ENCODE results near the gene C10orf90. TPM values are rescaled to one million over a fixed set of nuclear protein-coding genes. Genes with fewer than 3 reads are reported as not detected.

The C10orf90 gene
- total RNA-seq, 1 experiment from 2014 or later, result not detected

DNA sequence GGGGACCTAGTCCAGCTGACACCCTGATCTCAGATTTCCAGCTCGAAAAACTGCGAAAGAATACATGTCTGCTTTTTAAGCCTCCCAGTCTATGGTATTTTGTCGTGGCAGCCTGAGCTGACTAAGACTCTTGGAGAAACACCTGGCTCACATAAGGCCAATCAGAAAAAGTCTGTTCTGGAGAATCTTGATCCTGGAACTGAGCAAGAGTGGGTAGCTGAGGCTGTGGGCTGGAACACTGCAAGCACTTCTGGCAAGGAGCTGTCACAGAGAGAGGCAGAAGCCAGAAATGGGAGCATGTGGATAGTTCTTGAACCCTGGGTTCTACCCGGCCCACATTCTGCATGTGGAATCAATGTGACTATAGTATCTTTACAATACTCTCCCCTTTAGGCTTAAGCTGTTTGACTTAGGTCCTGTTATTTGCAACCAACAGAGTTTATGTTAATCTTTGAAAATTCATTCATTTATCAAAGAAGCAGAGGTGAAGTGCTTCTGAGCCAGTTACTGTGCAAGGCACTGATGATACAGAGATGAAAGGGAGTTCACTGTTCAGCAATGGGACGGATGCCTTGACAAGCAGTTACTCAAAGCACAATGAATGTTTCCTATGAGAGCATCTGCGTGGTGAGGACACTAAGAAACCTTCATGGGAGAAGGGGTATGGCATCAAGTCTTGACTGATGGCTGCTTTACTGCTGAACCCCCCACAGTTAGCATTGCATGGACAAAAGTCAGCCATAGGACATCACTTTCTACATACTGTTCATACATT is 4.4 kb upstream of the C10orf90 start:
- CTCF ChIA-PET, result no interaction called here
- Mint-ChIP-seq H3K9me3 (ENCODE audit: unreplicated experiment) (no peaks in the 10 kb centered on the region), H3K36me3 (ENCODE audit: insufficient read depth, unreplicated experiment) (no peaks in the 10 kb centered on the region), H3K4me3 (ENCODE audit: unreplicated experiment) (no peak overlapping the region), H3K27ac (ENCODE audit: low read depth, unreplicated experiment) (no peak overlapping the region), H3K4me1 (ENCODE audit: insufficient read depth, unreplicated experiment) (no peaks in the 10 kb centered on the region), H3K27me3 (ENCODE audit: insufficient read depth, unreplicated experiment) (no peaks in the 10 kb centered on the region)
- no TSS peak for BruUV-seq (replicated peaks)
- POLR2A ChIA-PET, result no interaction called here
- no peak for TF ChIP-seq CTCF (IDR thresholded peaks at IDR 0.05; ENCODE audit: unreplicated experiment)
- intact Hi-C loops (cut with micrococcal nuclease), result no loop called here
- DNase-seq (ENCODE audit: unreplicated experiment), result no peak

DNA sequence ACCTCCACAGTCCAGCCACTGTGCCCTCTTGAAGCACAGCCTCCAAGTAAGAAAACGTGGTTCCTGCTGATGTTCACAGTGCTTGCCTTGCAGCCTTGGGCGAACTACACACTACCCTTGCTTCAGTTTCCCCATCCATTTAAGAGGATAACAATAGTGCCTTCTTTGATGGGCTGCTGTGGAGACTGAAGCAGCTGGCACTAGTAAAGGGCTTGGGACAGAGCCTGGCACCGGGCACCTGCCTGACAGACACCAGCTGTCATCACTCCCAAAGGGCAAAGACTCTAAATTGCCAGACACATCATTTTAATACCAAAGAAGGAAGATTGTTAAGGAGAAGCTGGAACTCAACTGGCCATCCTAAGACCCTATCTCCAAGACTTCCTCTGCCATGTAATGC is 3.1 kb upstream of the C10orf90 start:
- ChIA-PET POLR2A (no interaction called here), CTCF (interaction anchor here (0.7 kb wide), 1 partner anchor 76 kb away, joined by 3 read pairs; no protein-coding TSS in a partner anchor)
- Mint-ChIP-seq H3K36me3 (ENCODE audit: insufficient read depth, unreplicated experiment) (no peaks in the 10 kb centered on the region), H3K9me3 (ENCODE audit: unreplicated experiment) (no peaks in the 10 kb centered on the region), H3K27me3 (ENCODE audit: insufficient read depth, unreplicated experiment) (no peaks in the 10 kb centered on the region), H3K4me1 (ENCODE audit: insufficient read depth, unreplicated experiment) (no peaks in the 10 kb centered on the region), H3K4me3 (ENCODE audit: unreplicated experiment) (no peak overlapping the region), H3K27ac (ENCODE audit: low read depth, unreplicated experiment) (no peak overlapping the region)
- no peak for TF ChIP-seq CTCF (IDR thresholded peaks at IDR 0.05; ENCODE audit: unreplicated experiment)
- no peak for DNase-seq (ENCODE audit: unreplicated experiment)
- intact Hi-C loops (cut with micrococcal nuclease), result no loop called here
- no TSS peak for BruUV-seq (replicated peaks)

- Mint-ChIP-seq H3K27ac (ENCODE audit: low read depth, unreplicated experiment) (no peak overlapping the region), H3K4me3 (ENCODE audit: unreplicated experiment) (no peak overlapping the region)
- CTCF ChIA-PET, result no interaction called here
Observed at GRCh38 chr10:126671402-126671975, 996 bp upstream of the C10orf90 start.

GRCh38 chr10:126670895-126671261 is 385 bp upstream of the C10orf90 start:
- Mint-ChIP-seq H3K4me1 (ENCODE audit: insufficient read depth, unreplicated experiment) (no peaks in the 10 kb centered on the region), H3K9me3 (ENCODE audit: unreplicated experiment) (no peaks in the 10 kb centered on the region), H3K27ac (ENCODE audit: low read depth, unreplicated experiment) (no peak overlapping the region), H3K4me3 (ENCODE audit: unreplicated experiment) (no peak overlapping the region), H3K27me3 (ENCODE audit: insufficient read depth, unreplicated experiment) (no peaks in the 10 kb centered on the region), H3K36me3 (ENCODE audit: insufficient read depth, unreplicated experiment) (no peaks in the 10 kb centered on the region)
- intact Hi-C loops (cut with micrococcal nuclease), result no loop called here
- no peak for DNase-seq (ENCODE audit: unreplicated experiment)
- no peak for TF ChIP-seq CTCF (IDR thresholded peaks at IDR 0.05; ENCODE audit: unreplicated experiment)
- ChIA-PET CTCF (no interaction called here), POLR2A (no interaction called here)
- BruUV-seq (replicated peaks), result no TSS peak

More at GRCh38 chr10:126671402-126671975, 996 bp upstream of the C10orf90 start:
- H3K27me3 Mint-ChIP-seq (ENCODE audit: insufficient read depth, unreplicated experiment), result no peaks in the 10 kb centered on the region
- no peaks in the 10 kb centered on the region for H3K36me3 Mint-ChIP-seq (ENCODE audit: insufficient read depth, unreplicated experiment)
- TF ChIP-seq CTCF (IDR thresholded peaks at IDR 0.05; ENCODE audit: unreplicated experiment), result no peak
- H3K4me1 Mint-ChIP-seq (ENCODE audit: insufficient read depth, unreplicated experiment), result no peaks in the 10 kb centered on the region
- intact Hi-C loops (cut with micrococcal nuclease), result no loop called here
- peak; percentile 16 for DNase-seq (ENCODE audit: unreplicated experiment)
- no TSS peak for BruUV-seq (replicated peaks)
- POLR2A ChIA-PET, result no interaction called here
- no peaks in the 10 kb centered on the region for H3K9me3 Mint-ChIP-seq (ENCODE audit: unreplicated experiment)
